Central memory CD4-positive, alpha-beta T cell (primary cell): Measurements from ENCODE around the gene NUP210.
"Not testable (repeated sequence)": the region's sequence is repeated elsewhere in the genome, so short reads cannot be mapped to it uniquely, and the experiment has no call there.

Experiments
- DNase-seq: peaks from one replicate; pipeline ENCODE4 v3.0.0; 2022

Gene NUP210

DNA sequence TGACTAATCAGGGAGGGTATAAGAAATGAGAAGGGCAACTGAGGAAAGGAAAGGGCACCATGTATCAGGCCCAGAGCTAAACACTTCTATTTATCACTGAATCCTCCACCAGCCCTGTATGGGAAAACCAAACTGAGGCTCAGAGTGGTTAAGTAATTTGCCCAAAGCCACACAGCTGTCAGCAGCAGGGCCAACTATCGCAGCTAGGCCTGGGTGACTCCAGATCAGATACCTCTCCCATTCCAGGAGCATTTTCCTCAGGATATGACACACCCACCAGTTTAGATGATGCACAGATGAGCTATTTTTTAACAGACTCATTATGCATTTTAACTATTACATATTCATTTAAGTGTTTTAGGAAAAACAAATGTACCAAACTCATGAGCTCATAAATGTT, 14.5 kb downstream of the NUP210 start:
- DNase-seq = no peak

DNA sequence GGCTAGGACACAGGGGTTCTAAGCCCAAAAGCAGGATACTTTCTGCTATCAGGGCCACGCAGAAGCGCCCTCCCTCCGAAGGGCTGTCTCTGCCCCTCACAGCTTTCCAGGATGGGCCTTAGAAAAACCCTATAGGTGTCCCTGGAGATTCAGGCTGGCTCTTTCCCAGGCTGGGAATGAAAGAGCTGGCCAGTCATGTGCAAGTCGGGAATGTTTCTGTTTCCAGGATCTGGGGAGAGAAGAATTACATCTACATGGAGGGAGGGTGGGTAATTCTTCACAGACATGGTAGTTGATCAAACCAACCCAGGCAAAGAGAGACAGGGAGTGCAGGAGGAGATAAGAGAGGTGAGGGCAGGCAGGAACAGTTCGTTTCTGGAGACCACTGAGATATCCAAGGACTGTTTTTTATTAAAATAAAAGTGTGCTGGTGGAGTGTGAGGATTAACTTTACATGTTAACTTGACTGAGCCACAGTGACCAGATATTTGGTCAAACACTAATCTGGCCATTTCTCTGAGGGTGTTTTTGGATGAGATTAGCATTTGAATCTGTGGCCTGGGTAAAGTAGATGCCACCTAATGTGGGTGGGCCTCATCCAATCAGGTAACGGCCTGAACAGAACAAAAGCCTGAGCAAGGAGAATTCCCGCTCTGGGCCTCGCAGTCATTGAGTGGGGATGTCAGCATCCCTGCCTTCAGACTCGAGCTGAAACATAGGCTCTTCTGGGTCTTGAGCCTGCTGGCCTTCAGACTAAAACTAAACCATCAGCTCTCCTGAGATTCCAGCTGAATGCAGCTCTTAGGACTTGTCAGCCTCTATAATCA, 15.3 kb downstream of the NUP210 start:
- no peak for DNase-seq

GRCh38 chr3:13403847-13404246, 16.3 kb downstream of the NUP210 start:
- DNase-seq = no peak

- DNase-seq = no peak
These were observed 16.8 kb downstream of the NUP210 start for GRCh38 chr3:13403213-13403819.

DNA sequence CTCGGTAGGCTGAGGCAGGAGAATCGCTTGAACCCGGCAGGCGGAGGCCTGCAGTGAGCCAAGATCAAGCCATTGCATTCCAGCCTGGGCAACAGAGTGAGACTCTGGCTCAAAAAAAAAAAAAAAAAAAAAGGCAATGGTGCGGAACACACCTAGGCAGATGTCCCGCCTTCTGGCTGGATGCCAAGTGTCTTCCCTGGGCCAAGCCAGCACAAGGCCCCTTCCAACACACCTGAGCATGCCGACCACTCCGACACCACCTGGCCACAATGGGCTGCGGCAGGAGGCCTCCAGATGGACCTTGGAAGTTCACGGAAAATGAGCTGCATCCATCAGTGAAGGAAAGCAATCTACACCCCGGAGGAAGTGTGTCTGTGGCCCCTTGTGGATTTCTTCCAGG, 19.0 kb downstream of the NUP210 start:
- DNase-seq = no peak

DNA sequence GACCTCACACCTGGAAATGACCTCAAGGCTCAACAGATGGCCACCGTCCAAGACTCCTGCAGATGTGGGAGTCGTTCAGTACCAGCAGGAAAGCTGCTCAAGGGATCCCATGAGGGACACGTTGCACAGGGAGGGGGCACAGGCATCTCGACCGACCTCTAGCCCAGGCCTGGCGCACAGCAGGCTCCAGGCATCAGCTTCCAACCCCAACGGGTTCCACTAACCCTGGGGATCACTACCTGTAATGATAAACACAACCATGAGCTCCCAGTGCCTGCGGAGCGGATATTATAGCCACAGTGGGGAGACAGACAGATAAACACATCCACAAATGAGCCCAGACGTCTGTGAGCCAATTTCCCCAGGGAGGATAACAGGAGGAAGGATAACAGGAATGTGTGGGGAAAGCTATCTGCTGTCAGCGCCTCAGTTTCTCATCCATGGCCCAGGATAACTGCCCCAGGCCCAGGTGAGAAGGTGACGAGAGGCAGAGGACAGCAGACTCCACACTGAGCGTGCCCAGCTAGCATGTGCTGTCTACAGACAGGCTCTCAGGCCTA, 19.9 kb downstream of the NUP210 start:
- no peak for DNase-seq

DNA sequence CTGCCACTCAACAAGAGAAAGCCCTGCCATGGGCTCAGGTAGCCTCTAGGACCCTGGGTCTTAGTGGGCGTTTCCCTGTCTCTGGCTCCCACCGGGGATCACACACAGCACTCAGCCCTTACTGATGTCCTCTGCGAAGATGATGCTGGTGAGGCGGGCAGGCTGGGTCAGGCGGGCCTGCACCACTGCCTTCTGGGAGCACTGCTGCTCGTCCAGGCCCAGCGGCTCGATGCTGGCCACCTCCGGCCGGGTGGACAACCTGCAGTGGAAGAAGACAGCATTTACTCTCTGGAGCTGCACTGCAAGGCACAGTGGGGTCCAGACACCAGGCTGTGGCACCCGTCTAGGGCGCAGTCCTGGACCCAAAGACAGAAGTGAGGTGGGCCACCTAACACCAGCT, 20.5 kb downstream of the NUP210 start:
- no peak for DNase-seq

DNA sequence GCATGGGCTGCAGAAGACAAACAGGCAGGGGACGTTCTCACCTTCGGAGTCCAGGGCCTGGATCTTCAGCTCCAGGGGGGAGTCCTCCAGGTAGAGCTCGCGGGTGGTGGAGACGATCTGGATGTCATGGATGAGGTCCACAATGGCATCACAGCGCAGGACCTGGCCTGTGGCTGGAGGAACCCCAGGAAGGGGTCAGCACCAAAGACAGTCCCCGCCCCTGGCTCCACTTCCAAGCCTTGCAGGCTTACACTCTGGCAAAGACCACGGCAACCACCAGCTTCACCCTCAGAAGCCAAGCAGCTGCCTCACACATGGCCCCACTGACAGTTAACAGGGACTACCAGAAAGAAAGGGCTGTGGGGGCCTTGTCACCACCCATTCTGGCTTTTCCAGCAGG, 22.8 kb downstream of the NUP210 start:
- DNase-seq = no peak

DNA sequence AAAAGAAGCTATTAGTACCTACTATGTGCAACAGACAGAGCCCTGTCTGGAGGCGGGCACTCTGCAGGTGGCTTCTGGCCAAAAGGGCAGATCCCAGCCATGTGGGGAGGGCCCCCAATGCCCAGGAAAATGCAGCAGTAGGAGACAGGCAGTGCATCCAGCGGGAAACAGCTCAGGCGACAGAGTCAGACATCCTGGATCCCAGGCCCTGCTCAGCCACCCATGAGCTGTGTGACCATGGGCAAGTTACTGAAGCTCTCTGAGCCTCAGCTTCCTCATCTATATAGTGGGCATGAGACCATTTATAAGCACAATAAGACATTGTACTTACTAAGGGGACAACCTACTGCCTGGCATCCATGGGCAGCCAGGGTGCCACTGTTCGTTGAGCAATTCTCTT, 25.8 kb downstream of the NUP210 start:
- no peak for DNase-seq

DNA sequence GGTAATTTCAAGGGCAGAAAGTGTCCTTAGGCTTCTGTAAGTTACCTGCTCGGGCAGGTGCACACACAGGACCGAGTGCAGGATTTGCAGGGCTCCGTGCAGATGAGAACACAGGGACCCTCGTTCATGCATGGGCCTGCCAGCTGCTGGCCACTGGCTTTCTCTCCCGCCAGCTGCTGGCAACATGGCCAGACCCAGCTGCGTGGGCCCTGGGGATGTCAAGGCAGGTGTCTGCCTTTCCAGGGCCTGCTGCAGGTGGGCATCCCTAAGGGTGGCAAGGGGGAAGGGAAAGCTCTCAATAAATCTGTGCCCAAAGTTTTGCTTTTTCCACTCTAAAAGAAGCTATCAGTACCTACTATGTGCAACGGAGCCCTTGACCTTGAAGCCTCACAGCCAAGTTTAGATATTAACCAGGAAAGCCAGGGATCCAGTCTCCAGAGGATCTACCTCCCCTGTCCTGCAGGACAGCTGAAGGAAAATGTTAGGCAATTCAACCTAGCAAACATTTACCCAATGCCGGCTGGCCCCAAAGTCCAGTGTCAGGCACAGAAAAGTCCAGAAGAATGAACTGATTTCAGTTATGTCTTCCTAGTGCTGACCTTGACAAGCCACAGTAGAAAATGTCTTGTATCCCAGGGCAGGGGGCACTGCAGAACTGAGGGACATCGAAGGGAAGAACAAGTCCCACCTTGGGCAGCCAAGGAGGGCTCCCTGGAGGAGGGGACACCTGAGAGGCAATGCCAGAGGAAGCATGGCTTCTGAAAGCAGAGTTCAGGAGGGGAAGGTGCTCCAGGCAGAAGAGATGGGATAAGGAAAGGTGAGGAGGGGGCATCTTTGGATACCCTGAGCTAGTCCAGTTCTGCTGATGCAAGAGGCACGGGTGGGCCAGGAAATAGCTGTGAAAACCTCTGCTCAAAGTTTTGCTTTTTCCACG, 26.4 kb downstream of the NUP210 start:
- no peak for DNase-seq

DNA sequence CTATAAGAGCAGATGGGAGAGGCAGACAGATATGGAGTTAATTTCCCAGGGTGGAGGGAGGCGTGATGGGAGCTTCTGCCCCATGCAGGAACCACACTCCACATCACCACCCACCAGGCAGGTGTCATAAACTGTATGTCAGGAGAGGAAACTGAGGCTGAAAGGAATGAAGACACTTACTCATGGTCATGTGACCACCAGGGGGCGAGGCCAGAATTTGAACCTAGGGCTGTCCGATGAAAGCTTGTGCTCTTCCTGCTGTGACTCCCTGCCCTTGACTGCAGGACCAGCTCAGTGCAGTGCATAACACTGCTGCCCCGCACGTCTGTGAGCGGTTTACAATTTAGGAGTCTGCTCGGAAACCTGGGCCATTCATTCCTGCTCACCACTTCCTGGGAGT, 28.8 kb downstream of the NUP210 start:
- no peak for DNase-seq

DNA sequence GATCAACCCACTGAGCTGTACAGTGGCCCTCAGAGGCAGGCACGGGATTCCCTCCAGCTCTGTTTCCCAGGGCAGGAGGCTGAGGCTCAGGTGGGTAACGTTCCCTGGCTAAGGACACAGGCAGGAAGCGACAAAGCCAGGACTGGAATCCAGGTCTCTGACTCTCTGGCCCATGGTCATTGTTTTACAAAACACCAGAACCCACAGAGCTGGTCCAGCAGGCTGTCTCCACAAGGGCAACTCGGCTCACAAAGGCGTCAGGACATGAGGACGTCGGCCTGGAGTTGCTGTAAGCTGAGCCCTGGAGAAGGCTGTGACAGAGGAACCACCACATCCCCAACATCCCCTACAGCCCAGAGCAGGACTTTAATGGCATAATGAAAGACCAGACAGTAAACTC, 30.7 kb downstream of the NUP210 start:
- DNase-seq = no peak

DNA sequence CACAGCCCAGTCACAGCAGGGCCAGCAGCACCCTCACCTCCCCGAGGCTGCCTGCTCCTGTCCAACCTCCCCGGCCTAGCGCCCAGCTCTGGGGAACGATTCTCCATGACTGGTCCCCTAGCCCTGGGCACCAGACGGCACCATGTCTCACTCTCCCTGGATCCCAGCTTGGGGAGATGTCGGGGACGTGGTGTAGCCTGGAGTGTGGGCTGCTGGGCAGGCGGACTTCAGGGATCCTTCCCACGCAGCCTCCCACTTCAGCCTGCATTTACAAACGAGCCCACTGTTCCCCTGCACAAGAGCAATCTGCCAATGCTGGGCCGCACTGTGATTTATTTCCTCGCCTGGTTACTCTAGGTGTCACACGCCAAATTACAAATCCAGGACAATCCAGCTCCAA, 31.3 kb downstream of the NUP210 start:
- DNase-seq = no peak

GRCh38 chr3:13385373-13385965, 34.7 kb downstream of the NUP210 start:
- DNase-seq = no peak

GRCh38 chr3:13380971-13381370, 39.2 kb downstream of the NUP210 start:
- no peak for DNase-seq

GRCh38 chr3:13379201-13379830, 40.8 kb downstream of the NUP210 start:
- no peak for DNase-seq

GRCh38 chr3:13378155-13378554, 42.0 kb downstream of the NUP210 start:
- DNase-seq = no peak

GRCh38 chr3:13377741-13378140, 42.4 kb downstream of the NUP210 start:
- not testable (repeated sequence) for DNase-seq

GRCh38 chr3:13377021-13377420, 43.1 kb downstream of the NUP210 start:
- no peak for DNase-seq

DNA sequence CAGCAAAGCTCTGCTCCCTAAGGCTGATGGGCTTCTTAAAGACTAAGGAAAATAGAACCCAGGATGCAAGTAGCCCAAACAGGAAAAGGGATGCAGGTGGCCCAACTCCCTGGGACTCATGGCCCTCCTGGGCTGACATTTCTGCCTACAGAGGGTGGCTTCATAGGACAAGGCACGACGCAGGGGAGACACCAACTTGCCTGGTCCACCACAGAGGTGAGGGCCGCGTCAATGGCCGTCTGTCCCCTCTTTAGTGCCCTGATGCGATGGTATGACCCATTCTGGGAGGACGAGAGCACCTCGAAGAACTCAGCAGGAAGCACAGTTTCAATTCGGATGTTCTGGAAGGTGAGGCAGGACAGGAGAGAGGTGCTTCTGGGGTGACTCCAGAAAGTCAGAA, 44.0 kb downstream of the NUP210 start:
- DNase-seq = no peak

DNA sequence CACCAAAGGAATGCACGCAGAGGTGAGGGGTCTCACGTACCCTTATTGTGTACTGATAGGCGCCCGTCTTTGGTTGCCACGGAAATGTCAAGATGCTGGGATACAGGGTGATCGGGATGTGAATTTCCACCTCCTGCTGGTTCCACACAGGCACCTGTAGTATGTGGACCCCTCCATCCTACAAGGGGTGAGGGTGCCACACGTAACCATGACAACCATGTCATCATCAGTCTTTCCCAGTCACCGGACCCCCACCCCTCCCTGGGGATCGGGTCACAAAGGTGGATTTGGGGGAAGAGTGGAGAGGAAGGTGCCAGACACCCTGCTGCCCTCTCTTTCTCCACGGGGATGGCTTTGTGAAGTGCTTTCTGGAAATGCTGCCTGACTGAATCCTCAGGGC, 44.7 kb downstream of the NUP210 start:
- no peak for DNase-seq

GRCh38 chr3:13373975-13374586, 46.0 kb downstream of the NUP210 start:
- no peak for DNase-seq
